ENCODE data around the gene ATP6V0A4. TPM values are rescaled to one million over a fixed set of nuclear protein-coding genes. Genes with fewer than 3 reads are reported as not detected.
"Not testable (repeated sequence)": the region's sequence is repeated elsewhere in the genome, so short reads cannot be mapped to it uniquely, and the experiment has no call there.

The ATP6V0A4 gene
- polyA plus RNA-seq, 4 donors: 61.9 to 79.1 (median 68.1) TPM

DNA sequence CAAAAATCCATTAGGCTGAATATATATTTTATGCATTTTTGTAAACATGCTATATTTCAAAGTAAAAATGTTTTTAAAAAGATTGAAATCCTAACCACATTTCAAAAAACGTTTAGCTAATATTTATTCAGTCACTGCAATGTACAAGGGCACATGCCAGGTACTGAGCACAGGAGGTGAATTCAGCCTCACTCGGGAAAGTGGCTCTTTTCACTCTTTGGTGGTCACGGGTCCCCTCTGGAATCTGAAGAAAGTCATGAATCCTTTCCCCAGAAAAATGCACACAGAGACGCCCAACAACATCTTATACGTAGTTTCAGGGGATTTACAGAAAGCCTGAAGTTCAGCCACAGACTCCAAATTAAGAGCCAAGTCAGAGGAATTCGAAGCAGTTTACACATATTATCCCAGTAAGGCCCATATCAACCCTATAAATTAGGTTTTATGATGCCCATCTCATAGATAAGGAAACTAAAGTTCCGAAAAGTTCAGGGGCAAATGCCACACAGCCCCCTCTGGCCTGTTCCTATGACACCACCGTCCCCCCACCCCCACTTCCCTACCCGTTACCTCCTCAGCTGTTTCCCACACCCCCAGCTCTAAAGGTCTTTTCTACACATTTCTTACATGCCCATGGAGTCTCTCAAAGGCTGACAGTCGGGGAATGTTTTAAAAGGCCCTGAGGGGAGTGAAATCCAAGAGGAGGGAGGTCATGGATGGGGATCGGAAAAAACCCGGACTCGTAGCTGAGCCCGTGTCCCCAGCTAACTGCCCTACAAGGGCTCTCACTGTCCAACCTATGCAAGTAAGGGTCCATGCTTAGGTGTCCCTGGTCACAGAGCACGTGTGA is 87.2 kb downstream of the ATP6V0A4 start:
- no peak for DNase-seq (ENCODE audit: low read depth in 4 of 4, low spot score in 2 of 4)

DNA sequence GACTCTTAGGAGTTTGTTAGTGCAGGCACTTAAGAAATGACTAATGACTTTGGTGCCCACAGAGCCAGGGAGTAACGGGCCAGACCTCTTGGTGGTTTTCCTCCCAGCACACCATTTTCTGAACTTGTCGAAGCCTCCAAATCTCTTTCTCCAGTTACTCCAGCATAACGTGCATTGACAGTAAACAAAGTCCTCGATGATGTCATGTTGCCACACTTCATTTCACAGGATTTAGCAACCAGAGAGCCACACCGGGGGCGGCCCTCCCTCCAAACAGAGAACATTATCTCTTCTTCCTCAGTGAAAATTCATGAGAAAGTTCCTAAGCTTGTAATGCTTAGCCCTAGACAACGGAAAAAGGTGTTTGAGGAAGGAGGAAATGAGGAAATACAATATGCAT is 92.8 kb downstream of the ATP6V0A4 start:
- no peak for DNase-seq (ENCODE audit: low read depth in 4 of 4, low spot score in 2 of 4)

DNA sequence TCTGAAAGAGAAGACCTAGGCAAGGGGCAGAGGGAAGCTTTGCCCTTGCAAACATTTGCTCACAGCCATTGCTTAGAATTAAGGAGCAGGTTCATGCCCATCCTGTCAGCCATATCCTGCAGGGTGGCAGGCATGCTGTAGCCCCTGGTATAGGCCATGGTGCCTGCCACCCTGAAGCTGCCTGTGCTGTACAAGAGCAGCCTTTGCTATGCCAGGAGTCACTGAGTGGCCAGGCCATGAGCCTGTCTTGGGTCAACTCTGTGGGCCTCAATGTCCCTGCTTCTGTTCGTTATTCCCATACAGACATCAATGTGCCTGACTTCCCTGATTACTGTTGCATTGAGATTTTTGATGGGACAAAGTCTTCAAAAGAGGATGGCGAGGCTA is 96.5 kb downstream of the ATP6V0A4 start:
- no peak for DNase-seq (ENCODE audit: low read depth in 4 of 4, low spot score in 2 of 4)

DNA sequence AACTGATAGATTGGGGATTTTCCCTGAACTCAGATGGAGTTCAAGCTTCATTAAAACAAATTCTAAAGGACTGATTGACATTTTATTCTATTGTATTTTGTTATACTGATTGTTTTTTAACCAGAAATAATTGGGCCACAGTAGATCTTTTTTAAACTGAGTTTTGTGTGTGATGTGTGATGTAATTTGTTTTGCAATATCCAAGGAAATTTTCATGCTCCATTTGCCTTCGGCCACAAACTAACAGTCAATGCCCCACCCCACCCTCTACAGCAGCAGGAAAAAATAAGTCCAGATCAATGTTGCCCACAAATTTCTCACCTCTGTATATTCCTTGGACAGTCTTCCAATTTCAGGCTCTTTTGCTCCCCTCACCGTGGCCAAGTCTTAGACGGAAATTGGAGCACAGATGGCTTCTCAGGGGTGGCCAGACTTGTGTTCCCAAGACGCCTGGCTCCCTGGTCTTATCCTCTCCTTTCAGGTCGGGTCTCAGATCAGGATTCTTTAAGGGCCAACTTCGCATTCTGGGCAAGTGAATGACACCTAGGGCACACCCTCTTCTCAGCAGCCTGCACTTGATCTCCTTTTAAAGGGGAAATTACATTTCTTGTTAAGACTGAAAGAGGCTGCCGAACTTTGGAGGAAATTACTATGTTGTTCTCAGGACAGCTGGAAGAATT is 97.0 kb downstream of the ATP6V0A4 start, which contains the start of gene SVOPL:
SVOPL (minus strand) TSS at position 506 of the 680 bp plus-strand sequence. CDS start 22,317 bp downstream, outside the sequence.
- DNase-seq (ENCODE audit: low read depth in 4 of 4, low spot score in 2 of 4): no peak

DNA sequence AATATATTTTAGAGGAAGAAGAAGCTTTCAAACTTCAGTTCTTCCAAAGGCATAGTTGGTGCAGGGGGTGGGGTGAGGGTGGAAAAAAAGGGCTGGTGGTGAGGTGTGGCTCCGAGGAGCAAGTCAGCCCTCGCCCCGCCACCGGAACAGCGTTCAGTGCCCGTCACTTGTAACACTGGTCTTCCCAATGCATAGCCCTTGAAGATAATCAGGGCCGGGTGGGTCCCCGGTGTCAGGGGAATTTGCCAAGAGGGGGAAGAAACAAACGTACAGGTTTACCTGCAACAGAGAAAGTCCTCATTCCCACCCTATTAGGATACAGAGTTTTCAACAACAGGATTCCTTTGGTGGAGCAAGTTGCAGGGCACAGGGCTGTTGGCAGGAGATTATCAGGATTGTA is 98.3 kb downstream of the ATP6V0A4 start:
- no peak for DNase-seq (ENCODE audit: low read depth in 4 of 4, low spot score in 2 of 4)

GRCh38 chr7:138698281-138698680 is 99.7 kb downstream of the ATP6V0A4 start:
- no peak for DNase-seq (ENCODE audit: low read depth in 4 of 4, low spot score in 2 of 4)

- no peak for DNase-seq (ENCODE audit: low read depth in 4 of 4, low spot score in 2 of 4)
These were observed 100.3 kb downstream of the ATP6V0A4 start for GRCh38 chr7:138697535-138698182.

DNA sequence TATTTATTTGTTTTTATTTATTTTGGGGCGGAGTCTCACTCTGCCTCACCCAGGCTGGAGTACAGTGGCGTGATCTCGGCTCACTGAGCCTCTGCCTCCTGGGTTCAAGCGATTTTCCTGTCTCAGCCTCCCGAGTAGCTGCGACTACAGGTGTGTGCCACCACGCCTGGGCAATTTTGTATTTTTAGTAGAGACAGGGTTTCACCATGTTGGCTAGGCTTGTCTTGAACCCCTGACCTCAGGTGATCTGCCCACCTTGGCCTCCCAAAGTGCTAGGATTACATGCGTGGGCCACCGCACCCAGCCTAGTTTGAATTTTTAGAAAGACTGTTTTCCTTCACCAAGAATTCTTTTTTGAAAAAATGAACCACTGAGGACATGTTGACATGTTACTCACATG is 102.2 kb downstream of the ATP6V0A4 start:
- not testable (repeated sequence) for DNase-seq (ENCODE audit: low read depth in 4 of 4, low spot score in 2 of 4)

DNA sequence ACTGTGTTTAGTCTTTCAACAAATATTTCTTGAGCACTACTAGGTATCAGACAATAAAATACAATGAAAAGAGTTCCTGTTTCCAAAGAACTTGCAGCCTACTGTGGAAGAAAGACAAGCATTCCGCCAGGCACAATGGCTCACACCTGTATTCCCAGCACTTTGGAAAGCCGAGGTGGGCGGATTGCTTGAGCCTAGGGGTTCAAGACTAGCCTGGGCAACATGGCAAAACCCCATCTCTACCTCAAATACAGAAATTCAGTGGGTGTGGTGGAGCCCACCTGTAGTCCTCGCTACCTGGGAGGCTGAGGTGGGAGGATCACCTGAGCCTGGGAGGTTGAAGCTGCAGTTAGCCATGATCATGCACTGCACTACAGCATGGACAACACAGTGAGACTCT is 102.9 kb downstream of the ATP6V0A4 start:
- DNase-seq (ENCODE audit: low read depth in 4 of 4, low spot score in 2 of 4): no peak

DNA sequence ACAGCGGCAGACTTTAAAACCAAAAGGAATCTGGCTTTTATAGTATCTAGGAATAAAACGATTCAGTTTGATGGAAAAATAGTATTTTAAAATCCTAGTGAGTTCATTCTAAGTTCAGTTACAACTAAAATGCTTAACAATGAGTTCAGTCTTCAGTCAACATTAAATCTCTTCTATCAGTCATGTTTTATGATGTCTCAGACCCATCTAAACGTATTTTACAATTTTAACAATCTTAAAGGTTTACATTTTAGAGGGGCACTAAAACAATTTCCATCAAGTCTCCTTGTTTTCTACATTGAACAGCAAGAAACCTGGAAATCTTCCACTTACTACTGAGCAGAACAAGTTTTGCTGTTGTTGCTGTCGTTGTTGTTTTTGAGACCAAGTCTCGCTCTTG is 106.8 kb downstream of the ATP6V0A4 start:
- peak in 2 of 4 donors; percentile 19 to 31 for DNase-seq (ENCODE audit: low read depth in 4 of 4, low spot score in 2 of 4)

- no peak for DNase-seq (ENCODE audit: low read depth in 4 of 4, low spot score in 2 of 4)
These were observed 107.5 kb downstream of the ATP6V0A4 start for GRCh38 chr7:138690495-138690894.

DNA sequence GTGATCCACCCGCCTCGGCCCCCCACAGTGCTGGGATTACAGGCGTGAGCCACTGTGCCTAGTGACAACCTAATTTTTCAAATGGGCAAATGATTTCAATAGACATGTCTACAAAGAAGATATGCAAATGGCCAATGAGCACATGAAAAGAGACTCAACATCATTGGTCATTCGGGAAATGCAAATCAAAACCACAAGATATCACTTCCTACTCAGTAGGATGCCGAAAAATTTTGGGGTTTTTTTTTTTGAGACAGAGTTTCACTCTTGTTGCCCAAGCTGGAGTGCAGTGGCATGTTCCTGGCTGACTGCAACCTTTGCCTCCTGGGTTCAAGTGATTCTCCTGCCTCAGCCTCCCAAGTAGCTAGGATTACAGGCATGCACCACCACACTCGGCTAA is 110.0 kb downstream of the ATP6V0A4 start:
- not testable (repeated sequence) for DNase-seq (ENCODE audit: low read depth in 4 of 4, low spot score in 2 of 4)

- DNase-seq (ENCODE audit: low read depth in 4 of 4, low spot score in 2 of 4): no peak
These were observed 113.7 kb downstream of the ATP6V0A4 start for GRCh38 chr7:138684340-138684739.

- DNase-seq (ENCODE audit: low read depth in 4 of 4, low spot score in 2 of 4): no peak
These were observed 118.2 kb downstream of the ATP6V0A4 start for GRCh38 chr7:138679793-138680192.

- DNase-seq (ENCODE audit: low read depth in 4 of 4, low spot score in 2 of 4): no peak
These were observed 127.4 kb downstream of the ATP6V0A4 start for GRCh38 chr7:138670594-138670993.

GRCh38 chr7:138669364-138669763 is 128.6 kb downstream of the ATP6V0A4 start:
- DNase-seq (ENCODE audit: low read depth in 4 of 4, low spot score in 2 of 4): no peak

- DNase-seq (ENCODE audit: low read depth in 4 of 4, low spot score in 2 of 4): no peak
These were observed 129.1 kb downstream of the ATP6V0A4 start for GRCh38 chr7:138668946-138669345.

GRCh38 chr7:138668229-138668596 is 129.8 kb downstream of the ATP6V0A4 start:
- DNase-seq (ENCODE audit: low read depth in 4 of 4, low spot score in 2 of 4): no peak

DNA sequence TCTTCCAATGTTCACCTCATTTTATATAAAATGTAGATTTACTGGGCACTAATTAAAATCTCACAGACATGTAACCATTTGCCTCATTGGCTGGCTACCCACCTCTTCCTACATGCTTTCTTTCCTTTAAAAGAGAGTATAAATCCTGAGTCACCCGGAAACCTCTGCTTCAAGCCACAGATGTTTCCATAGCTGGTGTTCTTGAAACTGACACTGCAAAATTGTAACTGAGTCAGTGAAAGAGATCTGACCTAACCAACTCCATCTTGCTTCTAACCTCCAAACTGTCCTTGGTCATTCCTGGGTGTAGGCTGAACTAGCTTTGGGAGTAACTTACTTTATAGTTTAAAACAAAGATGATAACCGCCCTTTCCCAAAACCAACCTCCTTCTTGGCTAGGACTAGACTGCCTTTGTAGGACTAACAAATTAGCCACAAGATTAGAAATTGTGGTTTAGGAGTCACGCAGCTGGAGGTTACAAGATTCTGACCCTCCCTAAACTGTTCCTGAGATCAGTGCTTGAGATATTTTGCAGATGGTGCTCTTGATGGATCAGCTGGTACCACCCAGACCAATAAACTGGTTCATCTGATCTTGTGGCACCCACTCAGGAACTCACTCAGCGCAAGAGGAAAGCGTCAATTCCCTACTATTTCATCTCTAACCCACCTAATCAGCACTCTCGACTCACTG is 130.3 kb downstream of the ATP6V0A4 start:
- no peak for DNase-seq (ENCODE audit: low read depth in 4 of 4, low spot score in 2 of 4)

GRCh38 chr7:138666385-138666784 is 131.6 kb downstream of the ATP6V0A4 start:
- peak in 1 of 4 donors; percentile 48 for DNase-seq (ENCODE audit: low read depth in 4 of 4, low spot score in 2 of 4)

- no peak for DNase-seq (ENCODE audit: low read depth in 4 of 4, low spot score in 2 of 4)
These were observed 132.3 kb downstream of the ATP6V0A4 start for GRCh38 chr7:138665669-138666140.
